PC-3 (cell line): ENCODE data around the gene RFC3. TPM values are rescaled to one million over a fixed set of nuclear protein-coding genes. Genes with fewer than 3 reads are reported as not detected.

Experiments
- ATAC-seq: fragments of 200-7000 bp; cut with Tn5 transposase; 2 replicates; pipeline ENCODE4 v1.9.1; 2020; ENCODE audit warnings: mild to moderate bottlenecking, moderate library complexity
- BruUV-seq: library from RNA; stranded (reverse); fragments of 400-500 nt; replicated peaks from 2 replicates; lab custom pipeline; 2021; lab: Mats Ljungman, UMichigan
- CTCF ChIA-PET: fragments of 300-600 bp; sonication (Branson Sonifier 250); formaldehyde crosslinking; loops from one replicate; lab custom pipeline; 2022; ENCODE audit warnings: antibody characterized with exemption; lab: Charles Lee
- POLR2A ChIA-PET: fragments of 300-600 bp; sonication (Branson Sonifier 250); formaldehyde crosslinking; loops from one replicate; lab custom pipeline; 2022; ENCODE audit warnings: antibody characterized with exemption; ENCODE audit not compliant: unreplicated experiment; lab: Charles Lee
- DNase-seq: peaks from one replicate; pipeline ENCODE4 v3.0.0-alpha.2; 2015
- H2AFZ ChIP-seq: fragments of 300-600 bp; sonication (generic); 2 replicates; pipeline ENCODE4 v1.6.0; 2016; ENCODE audit warnings: antibody characterized with exemption, low read length
- H3F3A ChIP-seq: fragments of 300-600 bp; sonication (generic); one replicate; pipeline ENCODE4 v1.6.0; 2017; ENCODE audit warnings: antibody characterized with exemption, low read length, control low read depth, mild to moderate bottlenecking; ENCODE audit not compliant: unreplicated experiment
- H3K27ac ChIP-seq: fragments of 300-600 bp; sonication (generic); 2 replicates; pipeline ENCODE4 v1.5.1; 2016; ENCODE audit warnings: mild to moderate bottlenecking, low read length
- H3K27me3 ChIP-seq: fragments of 300-600 bp; sonication (generic); 2 replicates; pipeline ENCODE4 v1.6.1; 2016; ENCODE audit warnings: low read length, mixed read lengths
- H3K36me3 ChIP-seq: fragments of 300-600 bp; sonication (generic); 2 replicates; pipeline ENCODE4 v1.6.1; 2016; ENCODE audit warnings: low read depth, mixed run types, low read length, mixed read lengths
- H3K4me1 ChIP-seq: fragments of 300-600 bp; sonication (generic); 2 replicates; pipeline ENCODE4 v1.5.1; 2016; ENCODE audit warnings: low read length; ENCODE audit not compliant: insufficient read depth
- H3K4me2 ChIP-seq: fragments of 300-600 bp; sonication (generic); 2 replicates; pipeline ENCODE4 v1.6.0; 2016; ENCODE audit warnings: low read length
- H3K4me3 ChIP-seq: fragments of 300-600 bp; sonication (generic); 2 replicates; pipeline ENCODE4 v1.5.1; 2016; ENCODE audit warnings: mild to moderate bottlenecking, low read length, mixed read lengths
- H3K79me2 ChIP-seq: fragments of 300-600 bp; sonication (generic); 2 replicates; pipeline ENCODE4 v1.6.1; 2017; ENCODE audit warnings: low read length, mixed read lengths
- H3K9ac ChIP-seq: fragments of 300-600 bp; sonication (generic); 2 replicates; pipeline ENCODE4 v1.6.0; 2016; ENCODE audit warnings: mild to moderate bottlenecking, low read length
- H3K9me2 ChIP-seq: fragments of 300-600 bp; sonication (generic); replicated peaks from 2 replicates; pipeline ENCODE4 v1.6.1; 2016; ENCODE audit warnings: mixed run types, low read length, mixed read lengths
- H3K9me3 ChIP-seq: fragments of 300-600 bp; sonication (generic); 2 replicates; pipeline ENCODE4 v1.6.1; 2016; ENCODE audit warnings: low read length, mixed read lengths
- H4K20me1 ChIP-seq: fragments of 300-600 bp; sonication (generic); 2 replicates; pipeline ENCODE4 v1.6.1; 2016; ENCODE audit warnings: low read length, mixed read lengths
- EZH2 ChIP-seq: fragments of 300-600 bp; sonication (generic); IDR thresholded peaks from one replicate; pipeline ENCODE4 v1.6.1; 2017; ENCODE audit warnings: antibody characterized with exemption, mild to moderate bottlenecking, low read length; ENCODE audit not compliant: unreplicated experiment
- EZH2phosphoT487 ChIP-seq: fragments of 300-600 bp; sonication (generic); IDR thresholded peaks from 2 replicates; pipeline ENCODE4 v1.6.1; 2018; ENCODE audit warnings: mild to moderate bottlenecking, antibody characterized with exemption, low read length, borderline replicate concordance
- intact Hi-C: fragments of 100-400 bp; cut with micrococcal nuclease; formaldehyde crosslinking; loops from 2 replicates; pipeline ENCODE4 v1.9.0; 2023
- total RNA-seq: library from RNA; depleted of rRNA; stranded (reverse); fragments of >200 nt; gene quantifications from 2 replicates; pipeline ENCODE4 v1.2.3, GENCODE V29; 2014
- TF ChIP-seq, protein P1 (sequence below): fragments of 300-600 bp; sonication (generic); conservative IDR thresholded peaks from 2 replicates; pipeline ENCODE4 v1.5.1; 2017; ENCODE audit warnings: antibody characterized with exemption, low read depth, mild to moderate bottlenecking, low read length

The RFC3 gene
- total RNA-seq, 1 experiment from 2014 or later: 32.2 TPM

DNA sequence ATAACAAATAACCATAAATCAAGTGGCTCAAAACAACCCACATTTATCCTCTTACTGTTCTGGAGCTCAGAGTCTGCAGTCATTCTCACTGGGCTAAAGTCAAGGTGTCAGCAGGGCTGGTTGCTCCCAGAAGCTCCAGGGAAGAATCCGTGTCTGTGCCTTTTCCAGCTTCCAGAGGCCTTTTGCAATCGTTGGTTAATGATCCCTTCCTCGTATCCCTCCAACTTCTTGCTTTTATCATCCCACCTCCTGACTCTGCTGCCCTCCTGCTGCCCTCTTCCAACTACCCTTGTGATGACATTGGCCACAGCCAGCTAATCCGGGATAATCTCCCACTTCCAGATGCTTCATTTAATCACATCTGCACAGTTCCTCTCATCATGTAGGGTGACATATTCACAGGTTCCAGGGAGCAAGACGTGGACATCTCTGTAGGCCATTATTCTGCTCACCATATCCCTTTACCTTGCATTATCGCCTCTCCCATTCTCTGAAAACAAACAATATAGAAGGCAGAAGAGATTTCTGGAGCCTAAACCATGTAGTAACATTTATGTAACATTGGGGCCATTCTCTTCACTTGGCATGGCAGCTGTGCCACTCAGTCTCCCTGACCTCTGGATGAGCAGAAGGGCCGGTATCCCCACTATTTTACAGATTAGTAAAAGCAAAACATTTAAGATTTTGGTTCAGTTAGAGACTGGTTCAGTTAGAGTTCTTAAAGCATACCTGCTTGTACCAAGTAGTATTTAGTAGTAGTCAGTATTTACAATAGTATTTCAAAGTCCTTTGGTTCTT, 53.5 kb downstream of the RFC3 start:
- ChIA-PET CTCF (no interaction called here), POLR2A (no interaction called here)
- Histone ChIP-seq H3K4me1 (no peaks in the 10 kb centered on the region), H3K4me3 (no peak overlapping the region), H2AFZ (no peak overlapping the region), H3K36me3 (no peaks in the 10 kb centered on the region), H3K27me3 (no peaks in the 10 kb centered on the region), H3K9me3 (no peaks in the 10 kb centered on the region), H3K4me2 (no peak overlapping the region), H3K79me2 (no peaks in the 10 kb centered on the region), H3K9ac (no peak overlapping the region), H3K9me2 (no peaks in the 10 kb centered on the region), H3F3A (no peaks in the 10 kb centered on the region), H4K20me1 (no peaks in the 10 kb centered on the region), H3K27ac (no peak overlapping the region)
- no peak for TF ChIP-seq EZH2
- TF ChIP-seq, protein P1, sequence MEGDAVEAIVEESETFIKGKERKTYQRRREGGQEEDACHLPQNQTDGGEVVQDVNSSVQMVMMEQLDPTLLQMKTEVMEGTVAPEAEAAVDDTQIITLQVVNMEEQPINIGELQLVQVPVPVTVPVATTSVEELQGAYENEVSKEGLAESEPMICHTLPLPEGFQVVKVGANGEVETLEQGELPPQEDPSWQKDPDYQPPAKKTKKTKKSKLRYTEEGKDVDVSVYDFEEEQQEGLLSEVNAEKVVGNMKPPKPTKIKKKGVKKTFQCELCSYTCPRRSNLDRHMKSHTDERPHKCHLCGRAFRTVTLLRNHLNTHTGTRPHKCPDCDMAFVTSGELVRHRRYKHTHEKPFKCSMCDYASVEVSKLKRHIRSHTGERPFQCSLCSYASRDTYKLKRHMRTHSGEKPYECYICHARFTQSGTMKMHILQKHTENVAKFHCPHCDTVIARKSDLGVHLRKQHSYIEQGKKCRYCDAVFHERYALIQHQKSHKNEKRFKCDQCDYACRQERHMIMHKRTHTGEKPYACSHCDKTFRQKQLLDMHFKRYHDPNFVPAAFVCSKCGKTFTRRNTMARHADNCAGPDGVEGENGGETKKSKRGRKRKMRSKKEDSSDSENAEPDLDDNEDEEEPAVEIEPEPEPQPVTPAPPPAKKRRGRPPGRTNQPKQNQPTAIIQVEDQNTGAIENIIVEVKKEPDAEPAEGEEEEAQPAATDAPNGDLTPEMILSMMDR: no peak
- TF ChIP-seq EZH2phosphoT487: no peak
- ATAC-seq (no peak), DNase-seq (no peak)
- BruUV-seq: no TSS peak
- intact Hi-C loops: no loop called here

DNA sequence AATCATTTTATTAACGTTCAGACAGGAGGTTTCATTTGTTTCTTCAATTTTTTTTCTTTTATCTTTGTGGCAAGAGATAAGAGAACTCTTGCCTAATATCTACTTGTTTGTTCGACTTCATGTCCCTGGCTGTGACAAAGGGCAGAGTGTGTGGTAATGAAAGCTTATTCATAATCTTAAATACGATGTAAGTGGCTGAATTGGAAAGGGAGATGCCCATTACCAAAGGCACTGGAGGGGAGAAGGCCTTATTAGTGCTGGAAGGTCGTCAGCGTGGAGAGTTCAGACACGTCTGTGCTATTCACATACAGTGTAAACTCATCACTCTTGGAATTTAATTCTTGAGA, 54.0 kb downstream of the RFC3 start:
- Histone ChIP-seq H4K20me1 (no peaks in the 10 kb centered on the region), H3K9me2 (no peaks in the 10 kb centered on the region), H3K4me1 (no peaks in the 10 kb centered on the region), H3K4me3 (no peak overlapping the region), H3K79me2 (no peaks in the 10 kb centered on the region), H3F3A (no peaks in the 10 kb centered on the region), H3K27ac (no peak overlapping the region), H3K4me2 (no peak overlapping the region), H3K9me3 (no peaks in the 10 kb centered on the region), H2AFZ (no peak overlapping the region), H3K36me3 (no peaks in the 10 kb centered on the region), H3K27me3 (no peaks in the 10 kb centered on the region), H3K9ac (no peak overlapping the region)
- ChIA-PET POLR2A (no interaction called here), CTCF (no interaction called here)
- ATAC-seq (no peak), DNase-seq (no peak)
- intact Hi-C loops: no loop called here
- TF ChIP-seq EZH2phosphoT487 (no peak), EZH2 (no peak)
- TF ChIP-seq, protein P1: no peak
- BruUV-seq: no TSS peak

DNA sequence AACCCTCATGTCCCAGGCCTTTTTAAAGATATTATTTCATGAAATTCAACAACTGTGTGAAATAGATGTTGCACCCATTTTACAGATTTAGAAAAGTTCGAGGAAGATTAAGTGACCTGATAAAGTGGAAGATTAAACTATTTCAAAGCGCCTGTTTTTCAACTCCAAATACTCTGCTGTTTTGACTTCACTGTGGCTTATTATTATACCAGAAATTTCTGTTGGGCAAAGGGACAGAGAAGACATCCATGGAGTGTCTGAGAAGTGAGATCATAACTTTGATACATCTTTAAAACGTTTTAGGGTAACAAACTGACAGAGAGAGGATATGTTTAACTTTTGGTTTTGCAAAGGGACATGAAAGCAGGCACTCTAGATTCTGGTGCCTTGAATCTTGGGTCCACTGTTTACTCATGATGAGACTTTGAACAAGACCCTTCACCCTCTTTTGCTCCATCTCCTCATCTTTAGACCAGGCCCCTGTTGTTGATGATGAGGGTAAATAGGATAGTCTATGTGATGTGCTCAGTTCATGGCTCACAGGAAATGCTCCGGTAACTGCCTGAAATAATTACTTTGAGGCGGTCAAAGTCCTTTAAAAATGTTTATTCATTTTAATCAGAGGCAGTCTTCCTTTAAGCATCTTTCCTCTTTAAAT, 55.4 kb downstream of the RFC3 start:
- Histone ChIP-seq H3F3A (no peaks in the 10 kb centered on the region), H3K9ac (no peak overlapping the region), H3K9me2 (no peaks in the 10 kb centered on the region), H4K20me1 (no peaks in the 10 kb centered on the region), H3K4me1 (no peaks in the 10 kb centered on the region), H3K4me2 (no peak overlapping the region), H3K9me3 (no peaks in the 10 kb centered on the region), H3K27me3 (no peaks in the 10 kb centered on the region), H3K79me2 (no peaks in the 10 kb centered on the region), H3K4me3 (no peak overlapping the region), H2AFZ (no peak overlapping the region), H3K36me3 (no peaks in the 10 kb centered on the region), H3K27ac (no peak overlapping the region)
- CTCF ChIA-PET: no interaction called here
- POLR2A ChIA-PET: no interaction called here
- ATAC-seq: no peak
- no peak for DNase-seq
- no peak for TF ChIP-seq EZH2phosphoT487
- no peak for TF ChIP-seq EZH2
- TF ChIP-seq, protein P1: no peak
- no TSS peak for BruUV-seq
- intact Hi-C loops: no loop called here
